NT2/D1 (cell line): ENCODE data around the gene ABHD17C.

Source experiments
- SUZ12 ChIP-seq: IDR thresholded peaks from 2 replicates; pipeline ENCODE4 v1.6.1; 2011; ENCODE audit not compliant: insufficient read length, insufficient read depth; ENCODE audit errors: extremely low read depth
- YY1 ChIP-seq: IDR thresholded peaks from 2 replicates; pipeline ENCODE4 v1.6.1; 2011; ENCODE audit not compliant: insufficient read length, insufficient read depth

- TF ChIP-seq YY1 (no peak), SUZ12 (no peak)
These were observed 73.0 kb downstream of the ABHD17C start for GRCh38 chr15:80768158-80768557.
